DMS79 (cell line): Measurements from ENCODE around the gene NAA50.

Experiments
- DNase-seq: peaks from one replicate; lab custom pipeline; 2025; lab: John Stamatoyannopoulos, UW

The NAA50 gene

DNA sequence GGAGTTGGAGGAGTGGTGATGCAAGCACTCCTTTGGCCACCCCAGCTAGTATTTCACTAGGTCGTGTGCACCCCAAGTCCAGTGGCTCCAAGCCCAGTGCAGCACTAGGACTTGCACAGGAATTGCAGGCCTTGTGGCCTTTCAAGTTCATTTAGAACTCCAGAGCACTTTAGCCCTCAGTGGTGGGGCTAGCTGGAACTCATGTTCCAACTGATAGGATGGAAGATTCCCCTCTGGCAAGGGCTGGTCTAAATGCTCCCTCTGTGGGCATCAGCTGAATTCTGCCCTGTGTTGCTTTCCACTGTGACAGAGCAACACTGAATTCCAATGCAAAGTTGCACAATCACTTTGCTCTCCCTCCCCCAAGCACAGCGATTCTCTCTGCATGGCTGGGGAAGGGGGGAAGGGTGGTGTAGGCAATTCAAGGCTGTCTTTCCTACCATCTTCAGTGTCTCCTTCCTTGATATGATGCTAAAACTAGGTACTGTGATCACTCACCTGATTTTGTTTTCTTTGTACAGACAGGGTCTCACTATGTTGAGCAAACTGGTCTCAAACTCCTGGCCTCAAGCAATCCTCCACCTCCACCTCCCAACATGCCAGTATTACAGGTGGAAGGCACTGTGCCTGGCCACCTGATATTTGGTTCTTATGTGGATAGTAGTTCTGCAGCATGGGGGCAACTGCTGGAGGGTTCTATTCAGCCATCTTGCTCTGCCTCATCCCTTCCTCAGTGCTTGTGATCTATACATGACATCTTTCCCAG is 59.9 kb downstream of the NAA50 start:
- no peak for DNase-seq

DNA sequence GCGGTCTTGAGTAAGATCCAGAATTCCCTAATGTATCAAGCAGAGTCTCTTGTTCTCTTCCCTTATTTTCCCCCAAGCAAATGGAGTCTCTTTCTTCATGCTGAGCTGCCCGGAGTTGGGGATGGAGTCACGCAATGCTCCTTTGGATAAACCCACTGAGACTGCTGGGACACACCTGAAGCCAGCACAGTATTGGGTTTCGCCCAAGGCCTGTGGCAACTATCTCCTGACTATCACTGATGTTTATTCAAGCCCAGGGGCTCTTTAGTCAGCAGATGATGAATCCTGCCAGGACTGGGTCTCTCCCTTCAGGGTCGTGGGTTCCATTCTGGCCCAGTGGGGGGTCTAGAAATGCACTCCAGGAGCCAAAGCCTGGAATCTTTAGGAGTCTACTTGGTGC is 60.9 kb downstream of the NAA50 start:
- no peak for DNase-seq

DNA sequence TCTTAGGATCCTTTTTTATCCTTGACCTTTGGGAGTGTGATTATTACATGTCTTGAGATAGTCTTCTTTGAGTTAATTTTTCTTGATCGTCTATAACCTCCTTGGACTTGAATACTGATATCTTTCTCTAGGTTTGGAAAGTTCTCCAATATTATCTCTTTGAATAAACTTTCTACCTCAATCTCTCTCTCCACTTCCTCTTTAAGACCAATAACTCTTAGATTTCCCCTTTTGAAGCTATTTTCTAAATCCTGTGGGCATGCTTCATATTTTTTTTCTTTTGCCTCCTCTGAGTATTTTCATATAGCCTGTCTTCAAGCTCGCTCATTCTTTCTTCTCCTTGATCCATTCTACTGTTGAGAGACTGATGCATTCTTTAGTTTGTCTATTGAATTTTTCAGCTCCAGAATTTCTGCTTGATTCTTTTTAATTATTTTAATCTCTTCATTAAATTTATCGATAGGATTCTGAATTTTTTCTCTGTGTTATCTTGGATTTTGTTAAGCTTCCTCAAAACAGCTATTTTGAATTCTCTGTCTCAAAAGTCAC is 61.7 kb downstream of the NAA50 start:
- no peak for DNase-seq

DNA sequence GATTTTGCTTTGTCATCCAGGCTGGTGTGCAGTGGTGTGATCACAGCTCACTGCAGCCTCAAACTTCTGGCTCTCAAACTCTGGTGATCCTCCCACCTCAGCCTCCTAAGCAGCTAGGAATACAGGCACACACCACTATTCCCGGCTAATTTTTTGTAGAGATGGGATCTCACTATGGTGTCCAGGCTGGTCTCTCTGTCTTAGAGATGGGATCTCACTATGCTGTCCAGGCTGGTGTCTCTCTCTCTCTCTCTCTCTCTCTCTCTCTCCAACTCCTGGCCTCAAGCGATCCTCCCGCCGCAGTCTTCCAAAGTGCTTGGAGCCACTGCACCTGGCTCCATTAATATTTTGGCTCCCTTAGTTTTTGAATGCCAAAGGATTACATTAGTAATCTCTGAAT is 67.3 kb downstream of the NAA50 start:
- no peak for DNase-seq

DNA sequence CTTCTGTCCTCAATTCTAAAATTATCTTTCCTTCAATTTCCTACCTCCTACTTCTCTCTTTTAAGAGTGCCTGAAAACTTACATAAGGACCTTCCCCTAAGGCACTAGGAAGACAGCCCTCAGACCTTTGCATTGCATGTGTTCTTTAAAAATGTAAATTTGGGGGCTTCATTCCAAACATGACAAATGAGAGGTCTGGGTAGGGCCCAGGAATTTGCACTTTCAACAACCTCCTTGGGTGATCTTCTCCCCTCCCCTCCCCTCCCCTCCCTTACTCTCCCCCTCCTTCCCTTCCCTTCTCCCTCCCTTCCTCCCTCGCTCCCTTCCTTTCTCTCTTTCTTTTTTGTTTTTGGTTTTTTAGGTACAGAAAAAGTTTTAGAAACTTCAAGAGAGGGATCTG is 68.3 kb downstream of the NAA50 start:
- no peak for DNase-seq

DNA sequence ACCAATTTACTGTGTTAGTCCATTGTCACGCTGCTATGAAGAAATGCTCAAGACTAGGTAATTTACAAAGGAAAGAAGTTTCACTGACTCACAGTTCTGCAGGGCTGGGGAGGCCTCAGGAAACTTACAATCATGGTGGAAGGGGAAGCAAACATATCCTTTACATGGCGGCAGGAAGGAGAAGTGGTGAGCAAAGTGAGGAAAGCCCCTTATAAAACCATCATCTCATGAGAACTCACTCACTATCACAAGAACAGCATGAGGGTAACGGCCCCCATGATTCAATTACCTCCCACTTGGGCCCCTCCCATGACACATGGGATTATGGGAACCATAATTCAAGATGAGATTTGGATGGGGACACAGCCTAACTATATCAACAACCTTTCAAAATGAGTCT is 69.8 kb downstream of the NAA50 start:
- no peak for DNase-seq

DNA sequence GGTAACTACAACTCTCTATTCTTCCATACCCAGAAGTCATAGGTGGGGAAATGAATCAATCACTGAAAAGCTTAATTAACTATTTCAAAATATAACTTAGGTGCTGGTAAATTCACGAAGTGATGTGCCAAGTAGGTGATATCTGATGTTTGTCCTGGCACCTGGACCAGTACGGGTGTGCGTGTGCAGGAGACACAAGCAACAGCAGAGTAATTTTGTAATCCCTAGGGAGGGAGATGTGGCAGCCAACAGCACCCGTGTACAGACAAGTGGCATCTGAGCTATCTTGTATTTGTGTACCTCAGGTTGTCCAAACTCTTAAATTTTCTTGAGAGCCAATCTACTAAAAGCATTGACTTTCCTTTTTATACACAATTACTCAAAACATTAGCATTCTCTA is 72.5 kb downstream of the NAA50 start:
- no peak for DNase-seq

DNA sequence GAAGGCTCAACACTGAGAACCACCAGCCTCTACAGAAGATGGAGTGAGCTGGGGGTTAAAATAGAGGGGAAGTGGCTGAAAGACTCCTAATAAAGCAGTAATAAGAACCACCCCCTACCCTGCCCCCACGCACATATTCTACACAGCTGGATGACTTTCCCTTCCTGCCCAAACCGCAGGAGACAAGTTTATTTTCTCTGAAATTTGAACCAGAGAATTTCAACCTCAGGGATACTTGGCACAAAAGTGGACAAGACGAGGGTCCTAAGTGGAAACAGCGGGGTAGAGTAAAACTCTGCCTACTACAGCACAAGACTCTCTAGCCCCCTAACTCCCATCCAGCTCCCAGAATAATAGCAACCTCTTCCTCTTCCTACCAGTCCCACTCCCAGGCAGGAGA is 78.0 kb downstream of the NAA50 start:
- no peak for DNase-seq
